ENCODE results near the gene CDH13.

The CDH13 gene

DNA sequence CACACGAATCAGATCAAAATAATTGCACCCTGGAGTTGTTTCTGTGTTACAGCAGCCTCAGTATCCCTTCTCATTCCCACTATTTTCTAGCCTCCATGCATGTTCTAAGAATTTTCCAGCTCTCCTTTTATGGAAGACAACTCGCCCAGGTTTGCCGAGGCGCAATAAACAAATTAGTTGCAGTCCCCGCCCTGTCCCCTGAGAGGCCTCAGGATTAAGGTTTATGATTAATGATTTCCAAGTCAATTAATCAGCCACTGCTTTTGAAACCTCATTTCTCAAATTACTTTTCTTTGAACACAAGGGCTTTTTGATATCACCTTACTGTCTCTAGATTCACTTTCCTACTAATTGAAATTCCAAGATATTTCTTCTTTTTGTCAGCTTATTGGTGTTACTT is 1042.7 kb downstream of the CDH13 start:
- Histone ChIP-seq H3K4me3 (ENCODE audit: low read depth, low read length) (no peak overlapping the region), H3K4me1 (ENCODE audit: control insufficient read depth, insufficient read depth, low read length) (no peaks in the 10 kb centered on the region), H3K36me3 (ENCODE audit: control insufficient read depth, insufficient read depth, low read length) (no peaks in the 10 kb centered on the region), H3K27ac (ENCODE audit: low read depth, low read length) (no peak overlapping the region), H3K9me3 (ENCODE audit: control insufficient read depth, insufficient read depth, low read depth, low read length) (peaks cover 38% of the 10 kb centered on the region), H3K9ac (ENCODE audit: low read length) (no peak overlapping the region), H3K27me3 (ENCODE audit: control insufficient read depth, insufficient read depth, low read length) (no peaks in the 10 kb centered on the region)

DNA sequence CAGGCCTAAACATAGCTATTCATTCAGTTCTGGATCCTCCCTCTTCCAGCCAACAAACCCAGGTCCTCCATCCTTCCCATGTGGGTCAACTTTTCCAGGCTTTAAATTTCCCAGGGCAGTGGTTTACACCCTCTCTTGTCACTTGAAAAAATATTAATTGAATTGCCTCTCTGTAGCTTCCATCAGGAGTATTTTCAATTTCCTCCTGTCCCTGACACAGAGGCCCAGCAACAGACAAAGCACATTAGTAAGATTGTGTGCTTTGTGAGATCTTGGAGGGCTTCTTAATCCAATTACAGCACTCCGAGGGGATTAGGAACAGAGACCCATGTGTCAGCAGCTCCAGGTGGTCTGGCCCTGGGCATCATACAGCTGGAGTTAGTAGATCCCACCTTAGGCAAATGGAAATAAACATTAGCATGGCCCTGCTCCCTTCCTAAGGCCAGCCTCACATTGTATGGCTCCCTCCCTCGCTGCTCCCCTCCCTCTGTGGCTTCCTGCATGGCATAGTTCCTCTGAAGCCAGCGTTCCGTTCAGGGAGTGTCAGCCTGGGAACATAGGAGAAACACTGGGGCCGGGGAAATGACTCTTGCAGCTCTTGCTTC is 1048.3 kb downstream of the CDH13 start:
- no peaks in the 10 kb centered on the region for H3K36me3 ChIP-seq (ENCODE audit: control insufficient read depth, insufficient read depth, low read length)
- H3K27me3 ChIP-seq (ENCODE audit: control insufficient read depth, insufficient read depth, low read length) = no peaks in the 10 kb centered on the region
- H3K4me1 ChIP-seq (ENCODE audit: control insufficient read depth, insufficient read depth, low read length) = peaks cover 8% of the 10 kb centered on the region; the same call in 1 of the 2 replicates
- H3K9me3 ChIP-seq (ENCODE audit: control insufficient read depth, insufficient read depth, low read depth, low read length) = peaks cover 21% of the 10 kb centered on the region
- H3K9ac ChIP-seq (ENCODE audit: low read length) = no peak overlapping the region
- H3K4me3 ChIP-seq (ENCODE audit: low read depth, low read length) = no peak overlapping the region
- no peak overlapping the region for H3K27ac ChIP-seq (ENCODE audit: low read depth, low read length)

DNA sequence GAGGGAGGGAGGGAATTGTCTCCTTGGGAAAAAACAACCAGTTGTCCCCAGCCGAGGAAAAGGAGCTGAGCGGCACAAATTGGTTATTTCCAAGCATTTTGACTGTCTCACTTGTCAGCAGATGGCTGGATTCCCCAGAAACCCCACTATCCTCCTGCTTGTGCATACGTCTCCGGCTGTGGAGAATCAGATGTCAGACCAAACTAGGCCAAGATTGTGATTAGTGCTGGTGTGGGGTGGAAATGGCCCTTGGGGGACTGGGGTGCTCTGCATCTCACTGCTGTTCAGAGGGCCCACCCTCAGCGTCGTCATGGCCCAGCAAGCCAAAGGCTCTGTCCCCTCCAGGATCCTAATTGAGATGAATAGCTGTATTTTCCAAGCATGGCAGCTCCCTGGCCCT is 1049.3 kb downstream of the CDH13 start:
- H3K4me3 ChIP-seq (ENCODE audit: low read depth, low read length) = no peak overlapping the region
- no peak overlapping the region for H3K27ac ChIP-seq (ENCODE audit: low read depth, low read length)
- H3K9me3 ChIP-seq (ENCODE audit: control insufficient read depth, insufficient read depth, low read depth, low read length) = peaks cover 11% of the 10 kb centered on the region
- H3K9ac ChIP-seq (ENCODE audit: low read length) = no peak overlapping the region
- no peaks in the 10 kb centered on the region for H3K36me3 ChIP-seq (ENCODE audit: control insufficient read depth, insufficient read depth, low read length)
- no peaks in the 10 kb centered on the region for H3K27me3 ChIP-seq (ENCODE audit: control insufficient read depth, insufficient read depth, low read length)
- peaks cover 10% of the 10 kb centered on the region for H3K4me1 ChIP-seq (ENCODE audit: control insufficient read depth, insufficient read depth, low read length)

DNA sequence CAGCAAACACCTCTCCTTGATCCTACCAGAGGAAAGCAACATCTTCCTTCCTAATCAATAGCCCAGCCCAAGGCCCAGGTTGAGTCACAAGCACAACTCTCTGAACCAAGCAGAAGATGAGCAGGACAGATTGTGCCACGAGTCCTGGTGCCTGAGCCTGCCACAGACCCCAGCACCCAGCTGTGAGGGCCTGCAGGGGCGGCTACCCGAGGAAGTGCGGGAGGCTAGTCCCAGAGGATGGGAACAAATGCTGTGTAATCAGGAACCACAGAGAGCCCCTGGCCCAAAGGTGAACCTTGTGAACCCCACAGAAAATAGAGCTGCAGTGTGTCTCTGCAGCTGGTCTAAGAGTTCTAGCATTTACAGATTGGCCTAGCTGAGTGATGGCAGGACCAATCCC is 1054.2 kb downstream of the CDH13 start:
- H3K27ac ChIP-seq (ENCODE audit: low read depth, low read length) = no peak overlapping the region
- no peaks in the 10 kb centered on the region for H3K9me3 ChIP-seq (ENCODE audit: control insufficient read depth, insufficient read depth, low read depth, low read length)
- H3K27me3 ChIP-seq (ENCODE audit: control insufficient read depth, insufficient read depth, low read length) = no peaks in the 10 kb centered on the region
- H3K36me3 ChIP-seq (ENCODE audit: control insufficient read depth, insufficient read depth, low read length) = no peaks in the 10 kb centered on the region
- peak overlapping the region; percentile 61 for H3K9ac ChIP-seq (ENCODE audit: low read length)
- H3K4me3 ChIP-seq (ENCODE audit: low read depth, low read length) = no peak overlapping the region
- peaks cover 24% of the 10 kb centered on the region for H3K4me1 ChIP-seq (ENCODE audit: control insufficient read depth, insufficient read depth, low read length)

DNA sequence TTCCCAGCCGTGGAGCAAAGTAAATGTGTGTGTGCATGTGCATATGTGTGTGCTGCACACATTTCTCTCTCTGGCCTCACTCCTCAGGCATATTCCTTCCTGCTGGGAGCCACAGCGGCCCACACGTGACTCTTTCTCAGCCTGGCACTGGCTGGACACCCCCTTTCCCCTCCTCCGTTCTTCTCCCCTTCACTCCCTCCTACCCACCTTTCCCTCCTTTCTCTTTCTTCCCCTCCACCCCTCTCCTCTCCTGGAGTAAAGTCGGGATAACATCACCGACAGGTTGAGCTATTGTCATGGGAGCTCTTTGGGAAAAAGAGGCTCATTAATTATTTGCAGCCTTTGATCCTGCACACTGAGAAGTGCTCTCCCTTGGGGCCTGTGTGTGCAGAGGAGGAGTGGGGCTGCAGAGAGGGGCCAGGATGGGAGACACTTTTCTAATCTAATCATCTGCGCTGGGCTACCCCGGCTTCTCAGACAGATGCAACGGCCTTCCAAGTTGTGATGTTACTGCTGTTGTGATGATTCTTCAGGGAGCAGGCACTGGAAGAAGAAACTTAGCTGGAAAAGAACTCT is 1054.7 kb downstream of the CDH13 start:
- H3K4me3 ChIP-seq (ENCODE audit: low read depth, low read length) = no peak overlapping the region
- no peaks in the 10 kb centered on the region for H3K27me3 ChIP-seq (ENCODE audit: control insufficient read depth, insufficient read depth, low read length)
- no peak overlapping the region for H3K27ac ChIP-seq (ENCODE audit: low read depth, low read length)
- peaks cover 24% of the 10 kb centered on the region for H3K4me1 ChIP-seq (ENCODE audit: control insufficient read depth, insufficient read depth, low read length)
- no peaks in the 10 kb centered on the region for H3K9me3 ChIP-seq (ENCODE audit: control insufficient read depth, insufficient read depth, low read depth, low read length)
- peak overlapping the region; percentile 61 for H3K9ac ChIP-seq (ENCODE audit: low read length)
- no peaks in the 10 kb centered on the region for H3K36me3 ChIP-seq (ENCODE audit: control insufficient read depth, insufficient read depth, low read length)

DNA sequence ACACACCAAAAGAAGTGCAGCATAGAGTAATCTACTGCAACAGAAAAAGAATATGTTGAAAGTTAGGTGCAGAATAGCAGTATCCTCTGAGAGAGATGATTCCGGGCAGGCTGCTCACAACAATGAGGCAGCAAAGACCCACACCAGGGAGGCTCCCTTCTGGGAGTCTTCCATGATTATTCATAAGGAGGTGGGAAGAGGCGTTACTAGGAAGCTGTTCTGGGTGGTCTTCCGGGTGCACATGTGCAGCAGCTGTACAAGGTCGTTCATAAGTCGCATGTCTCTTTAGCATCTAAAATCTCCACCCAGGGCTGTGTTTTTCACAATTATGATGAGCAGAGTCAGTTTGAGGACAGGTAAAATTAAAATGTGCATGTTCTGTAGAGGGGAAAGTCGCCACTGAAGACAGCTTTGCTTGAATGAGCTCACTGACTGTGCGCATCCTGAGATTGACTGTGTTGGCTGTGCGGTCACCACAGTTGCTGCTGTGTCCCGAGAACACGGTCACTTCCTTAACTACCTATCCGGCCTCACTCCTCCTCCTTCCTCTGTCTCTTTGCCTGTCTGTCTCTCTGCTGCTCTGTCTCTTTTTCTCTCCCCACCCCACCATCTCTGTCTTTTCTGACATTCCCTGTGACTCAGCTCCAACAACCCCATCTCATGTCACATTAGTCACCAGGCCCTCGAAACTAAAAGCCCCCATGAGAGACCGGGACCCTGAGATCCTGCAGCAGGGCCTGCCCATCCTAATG is 1055.5 kb downstream of the CDH13 start:
- Histone ChIP-seq H3K4me3 (ENCODE audit: low read depth, low read length) (no peak overlapping the region), H3K4me1 (ENCODE audit: control insufficient read depth, insufficient read depth, low read length) (peaks cover 24% of the 10 kb centered on the region), H3K9ac (ENCODE audit: low read length) (peak overlapping the region; percentile 61), H3K9me3 (ENCODE audit: control insufficient read depth, insufficient read depth, low read depth, low read length) (no peaks in the 10 kb centered on the region), H3K36me3 (ENCODE audit: control insufficient read depth, insufficient read depth, low read length) (no peaks in the 10 kb centered on the region), H3K27me3 (ENCODE audit: control insufficient read depth, insufficient read depth, low read length) (no peaks in the 10 kb centered on the region), H3K27ac (ENCODE audit: low read depth, low read length) (no peak overlapping the region)

DNA sequence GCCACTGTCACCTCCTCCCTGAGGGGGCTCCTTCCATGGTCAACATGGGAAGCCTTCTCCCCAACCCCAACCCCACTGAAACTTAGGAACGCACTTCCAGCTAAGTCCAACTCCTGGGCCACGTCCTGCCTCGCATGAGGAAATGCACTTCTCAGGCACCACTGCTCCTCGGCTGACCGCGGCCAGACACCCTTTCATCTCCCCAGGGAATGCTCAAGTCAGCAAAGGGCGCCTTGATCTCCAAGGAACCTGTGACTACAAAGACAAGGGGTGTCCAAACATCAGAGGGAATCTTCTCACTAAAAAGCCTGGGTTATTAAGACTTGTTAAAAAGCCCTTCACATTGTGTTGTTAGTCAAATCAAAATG is 1056.1 kb downstream of the CDH13 start:
- Histone ChIP-seq H3K36me3 (ENCODE audit: control insufficient read depth, insufficient read depth, low read length) (no peaks in the 10 kb centered on the region), H3K9ac (ENCODE audit: low read length) (peak overlapping the region; percentile 61), H3K27ac (ENCODE audit: low read depth, low read length) (no peak overlapping the region), H3K9me3 (ENCODE audit: control insufficient read depth, insufficient read depth, low read depth, low read length) (no peaks in the 10 kb centered on the region), H3K4me1 (ENCODE audit: control insufficient read depth, insufficient read depth, low read length) (peaks cover 24% of the 10 kb centered on the region), H3K4me3 (ENCODE audit: low read depth, low read length) (no peak overlapping the region), H3K27me3 (ENCODE audit: control insufficient read depth, insufficient read depth, low read length) (no peaks in the 10 kb centered on the region)

DNA sequence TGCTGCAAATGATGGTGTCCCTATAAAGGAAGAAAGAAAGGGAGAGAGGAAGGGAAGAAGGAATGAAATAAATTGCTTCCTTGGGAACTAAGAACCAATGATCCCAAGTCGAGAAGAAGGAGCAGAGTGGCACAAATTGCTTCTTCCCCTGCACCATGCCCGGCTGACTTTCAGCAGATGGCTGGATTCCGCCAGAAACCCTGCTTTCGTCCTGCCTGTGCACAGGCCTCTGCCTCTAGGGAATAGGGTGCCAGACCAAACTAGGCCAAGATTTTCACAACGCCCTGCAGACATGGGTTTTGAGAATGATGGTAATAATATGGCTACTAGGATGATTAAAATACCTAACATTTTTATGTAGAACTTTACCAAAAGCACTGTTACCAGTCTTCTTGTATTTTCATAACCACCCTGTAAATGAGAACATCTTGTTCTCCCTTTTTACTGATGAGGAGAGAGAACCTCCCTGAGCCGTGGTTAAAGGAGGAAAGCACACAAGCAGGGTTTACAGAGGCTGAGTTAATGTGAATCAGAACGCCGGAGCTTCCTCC is 1058.9 kb downstream of the CDH13 start:
- Histone ChIP-seq H3K9me3 (ENCODE audit: control insufficient read depth, insufficient read depth, low read depth, low read length) (no peaks in the 10 kb centered on the region), H3K36me3 (ENCODE audit: control insufficient read depth, insufficient read depth, low read length) (no peaks in the 10 kb centered on the region), H3K27me3 (ENCODE audit: control insufficient read depth, insufficient read depth, low read length) (no peaks in the 10 kb centered on the region), H3K4me3 (ENCODE audit: low read depth, low read length) (no peak overlapping the region), H3K4me1 (ENCODE audit: control insufficient read depth, insufficient read depth, low read length) (peaks cover 35% of the 10 kb centered on the region), H3K9ac (ENCODE audit: low read length) (no peak overlapping the region), H3K27ac (ENCODE audit: low read depth, low read length) (no peak overlapping the region)

DNA sequence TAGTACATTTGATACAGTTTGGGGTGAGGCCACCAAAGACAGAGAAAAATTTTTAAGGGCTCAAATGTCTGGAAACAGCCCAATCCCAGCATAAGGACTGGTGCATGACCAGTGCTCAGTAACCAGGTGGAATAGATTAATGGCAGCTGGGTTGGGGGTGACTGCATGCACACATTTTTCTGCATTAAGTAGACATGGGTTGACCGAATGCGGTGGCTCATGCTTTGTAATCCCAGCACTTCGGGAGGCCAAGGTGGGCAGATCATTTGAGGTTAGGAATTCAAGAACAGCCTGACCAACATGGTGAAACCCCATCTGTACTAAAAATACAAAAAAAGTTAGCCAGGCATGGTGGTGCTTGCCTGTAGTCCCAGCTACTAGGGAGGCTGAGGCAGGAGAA is 1060.0 kb downstream of the CDH13 start:
- Histone ChIP-seq H3K4me3 (ENCODE audit: low read depth, low read length) (no peak overlapping the region), H3K36me3 (ENCODE audit: control insufficient read depth, insufficient read depth, low read length) (no peaks in the 10 kb centered on the region), H3K27ac (ENCODE audit: low read depth, low read length) (no peak overlapping the region), H3K4me1 (ENCODE audit: control insufficient read depth, insufficient read depth, low read length) (peaks cover 26% of the 10 kb centered on the region), H3K9me3 (ENCODE audit: control insufficient read depth, insufficient read depth, low read depth, low read length) (no peaks in the 10 kb centered on the region), H3K9ac (ENCODE audit: low read length) (no peak overlapping the region), H3K27me3 (ENCODE audit: control insufficient read depth, insufficient read depth, low read length) (no peaks in the 10 kb centered on the region)

DNA sequence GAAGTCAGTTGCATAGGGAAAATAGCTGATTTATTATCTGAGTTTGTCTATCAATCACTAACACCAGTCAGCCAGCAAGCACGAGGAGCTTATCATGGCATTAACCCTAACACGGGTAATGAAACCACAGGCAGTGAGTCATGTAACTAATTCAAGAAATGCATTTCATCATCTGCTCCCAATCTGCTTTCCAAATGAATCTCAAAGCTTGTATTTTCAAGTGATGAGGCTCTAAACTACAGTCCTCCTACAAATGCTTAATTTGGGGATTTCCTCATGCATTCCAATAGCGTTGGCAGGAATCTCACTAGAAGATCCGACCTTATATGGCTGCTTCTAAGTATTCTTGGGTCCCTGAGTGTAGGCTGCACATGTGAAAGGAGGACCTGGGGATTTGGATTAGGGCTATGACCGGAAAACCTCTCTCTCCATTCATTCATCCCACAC is 1062.6 kb downstream of the CDH13 start:
- H3K4me3 ChIP-seq (ENCODE audit: low read depth, low read length) = no peak overlapping the region
- H3K27ac ChIP-seq (ENCODE audit: low read depth, low read length) = no peak overlapping the region
- peaks cover 10% of the 10 kb centered on the region for H3K4me1 ChIP-seq (ENCODE audit: control insufficient read depth, insufficient read depth, low read length)
- no peaks in the 10 kb centered on the region for H3K27me3 ChIP-seq (ENCODE audit: control insufficient read depth, insufficient read depth, low read length)
- no peaks in the 10 kb centered on the region for H3K9me3 ChIP-seq (ENCODE audit: control insufficient read depth, insufficient read depth, low read depth, low read length)
- no peak overlapping the region for H3K9ac ChIP-seq (ENCODE audit: low read length)
- H3K36me3 ChIP-seq (ENCODE audit: control insufficient read depth, insufficient read depth, low read length) = no peaks in the 10 kb centered on the region

DNA sequence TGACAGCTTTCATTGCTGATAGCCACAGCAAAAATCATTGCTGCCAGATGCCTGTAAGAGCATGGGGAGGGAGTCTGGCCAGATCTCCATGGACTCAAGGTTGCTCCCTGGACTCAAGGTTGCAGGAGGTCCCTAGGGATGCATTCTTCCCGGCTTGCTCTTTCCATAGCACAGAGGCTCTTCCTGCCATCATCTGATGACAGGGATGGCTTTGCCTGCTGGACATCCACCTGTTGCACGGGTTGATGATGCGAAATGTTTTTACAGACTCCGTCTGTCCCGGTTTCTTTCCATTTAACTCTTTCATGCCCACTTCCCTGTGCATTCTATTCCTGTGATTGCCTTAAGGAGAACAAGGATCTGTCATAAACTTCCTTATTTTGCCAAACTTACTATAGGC is 1065.5 kb downstream of the CDH13 start:
- no peak overlapping the region for H3K27ac ChIP-seq (ENCODE audit: low read depth, low read length)
- H3K9ac ChIP-seq (ENCODE audit: low read length) = no peak overlapping the region
- H3K4me3 ChIP-seq (ENCODE audit: low read depth, low read length) = no peak overlapping the region
- peaks cover 10% of the 10 kb centered on the region for H3K4me1 ChIP-seq (ENCODE audit: control insufficient read depth, insufficient read depth, low read length)
- no peaks in the 10 kb centered on the region for H3K9me3 ChIP-seq (ENCODE audit: control insufficient read depth, insufficient read depth, low read depth, low read length)
- no peaks in the 10 kb centered on the region for H3K36me3 ChIP-seq (ENCODE audit: control insufficient read depth, insufficient read depth, low read length)
- no peaks in the 10 kb centered on the region for H3K27me3 ChIP-seq (ENCODE audit: control insufficient read depth, insufficient read depth, low read length)
